ENCODE measurements around the gene MAJIN.
"Not testable (repeated sequence)": the region's sequence is repeated elsewhere in the genome, so short reads cannot be mapped to it uniquely, and the experiment has no call there.

- not testable (repeated sequence) for TF ChIP-seq TAF1 (IDR thresholded peaks at IDR 0.05; ENCODE audit: control insufficient read depth, extremely low read depth, insufficient read depth, low read length, severe bottlenecking)
- TF ChIP-seq, protein P1, sequence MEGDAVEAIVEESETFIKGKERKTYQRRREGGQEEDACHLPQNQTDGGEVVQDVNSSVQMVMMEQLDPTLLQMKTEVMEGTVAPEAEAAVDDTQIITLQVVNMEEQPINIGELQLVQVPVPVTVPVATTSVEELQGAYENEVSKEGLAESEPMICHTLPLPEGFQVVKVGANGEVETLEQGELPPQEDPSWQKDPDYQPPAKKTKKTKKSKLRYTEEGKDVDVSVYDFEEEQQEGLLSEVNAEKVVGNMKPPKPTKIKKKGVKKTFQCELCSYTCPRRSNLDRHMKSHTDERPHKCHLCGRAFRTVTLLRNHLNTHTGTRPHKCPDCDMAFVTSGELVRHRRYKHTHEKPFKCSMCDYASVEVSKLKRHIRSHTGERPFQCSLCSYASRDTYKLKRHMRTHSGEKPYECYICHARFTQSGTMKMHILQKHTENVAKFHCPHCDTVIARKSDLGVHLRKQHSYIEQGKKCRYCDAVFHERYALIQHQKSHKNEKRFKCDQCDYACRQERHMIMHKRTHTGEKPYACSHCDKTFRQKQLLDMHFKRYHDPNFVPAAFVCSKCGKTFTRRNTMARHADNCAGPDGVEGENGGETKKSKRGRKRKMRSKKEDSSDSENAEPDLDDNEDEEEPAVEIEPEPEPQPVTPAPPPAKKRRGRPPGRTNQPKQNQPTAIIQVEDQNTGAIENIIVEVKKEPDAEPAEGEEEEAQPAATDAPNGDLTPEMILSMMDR (IDR thresholded peaks at IDR 0.05 in 2 of 3, conservative IDR thresholded peaks at IDR 0.05 in 1 of 3; ENCODE audit: insufficient read depth in 2 of 3, low read depth in 1 of 3, low read length in 3 of 3), result not testable (repeated sequence)
- TF ChIP-seq, protein P2, sequence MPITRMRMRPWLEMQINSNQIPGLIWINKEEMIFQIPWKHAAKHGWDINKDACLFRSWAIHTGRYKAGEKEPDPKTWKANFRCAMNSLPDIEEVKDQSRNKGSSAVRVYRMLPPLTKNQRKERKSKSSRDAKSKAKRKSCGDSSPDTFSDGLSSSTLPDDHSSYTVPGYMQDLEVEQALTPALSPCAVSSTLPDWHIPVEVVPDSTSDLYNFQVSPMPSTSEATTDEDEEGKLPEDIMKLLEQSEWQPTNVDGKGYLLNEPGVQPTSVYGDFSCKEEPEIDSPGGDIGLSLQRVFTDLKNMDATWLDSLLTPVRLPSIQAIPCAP (CRISPR knock-in tag; IDR thresholded peaks at IDR 0.05; ENCODE audit: borderline replicate concordance), result not testable (repeated sequence)
Measured at GRCh38 chr11:64983339-64983738, 11.4 kb upstream of the MAJIN start.

Data from K562 (cell line).